NCI-H128 (cell line): ENCODE data around the gene HMG20A.

Experiments used
- DNase-seq: peaks from one replicate; lab custom pipeline; 2025; ENCODE audit not compliant: unreplicated experiment; lab: John Stamatoyannopoulos, UW

Gene HMG20A

GRCh38 chr15:77420610-77421369 lies at the start of gene HMG20A:
TSS of gene HMG20A (plus strand) at chr15:77420888. CDS start at chr15:77458408, 37,520 bp downstream.
- no peak for DNase-seq

- DNase-seq: no peak
These were observed 48.7 kb upstream of the HMG20A start for GRCh38 chr15:77371850-77372563.

- no peak for DNase-seq
These were observed 47.2 kb upstream of the HMG20A start for GRCh38 chr15:77373441-77373840.

GRCh38 chr15:77375133-77375532 lies 45.6 kb upstream of the HMG20A start:
- DNase-seq: no peak

GRCh38 chr15:77376770-77377169 lies 43.9 kb upstream of the HMG20A start:
- DNase-seq: no peak

GRCh38 chr15:77380033-77380432 lies 40.7 kb upstream of the HMG20A start:
- no peak for DNase-seq

- DNase-seq: no peak
These were observed 36.6 kb upstream of the HMG20A start for GRCh38 chr15:77384086-77384485.

- no peak for DNase-seq
These were observed 35.9 kb upstream of the HMG20A start for GRCh38 chr15:77384589-77385359.

GRCh38 chr15:77386626-77387025 lies 34.1 kb upstream of the HMG20A start:
- no peak for DNase-seq

GRCh38 chr15:77387365-77388105 lies 33.2 kb upstream of the HMG20A start:
- no peak for DNase-seq

- DNase-seq: no peak
These were observed 29.2 kb upstream of the HMG20A start for GRCh38 chr15:77391372-77391951.

GRCh38 chr15:77392762-77393470 lies 27.8 kb upstream of the HMG20A start:
- DNase-seq: no peak

- DNase-seq: no peak
These were observed 27.2 kb upstream of the HMG20A start for GRCh38 chr15:77393471-77393840.

- DNase-seq: no peak
These were observed 25.5 kb upstream of the HMG20A start for GRCh38 chr15:77395013-77395774.

- DNase-seq: no peak
These were observed 24.0 kb upstream of the HMG20A start for GRCh38 chr15:77396692-77397091.

- DNase-seq: no peak
These were observed 21.8 kb upstream of the HMG20A start for GRCh38 chr15:77398927-77399326.

GRCh38 chr15:77400258-77400657 lies 20.4 kb upstream of the HMG20A start:
- DNase-seq: no peak

GRCh38 chr15:77402740-77403379 lies 17.8 kb upstream of the HMG20A start:
- no peak for DNase-seq
